DND-41 (cell line): ENCODE measurements around the gene PDS5B.

ENCODE experiments used
- ATAC-seq: fragments of 200-7000 bp; cut with Tn5 transposase; 3 replicates; pipeline ENCODE4 v1.9.1; 2021; ENCODE audit warnings: low read depth; ENCODE audit not compliant: insufficient read depth
- DNase-seq: peaks from one replicate; pipeline ENCODE4 v3.0.0-alpha.2; 2020
- H2AFZ ChIP-seq: 2 replicates; pipeline ENCODE4 v1.6.0; 2012; ENCODE audit warnings: low read depth, low read length
- H3K27ac ChIP-seq: 2 replicates; pipeline ENCODE4 v1.5.1; 2012; ENCODE audit warnings: low read length, inconsistent platforms
- H3K27me3 ChIP-seq: fragments of 200-600 bp; sonication (generic); 2 replicates; pipeline ENCODE4 v1.6.0; 2012; ENCODE audit warnings: low read length, mild to moderate bottlenecking, inconsistent platforms; ENCODE audit not compliant: insufficient read depth, poor library complexity
- H3K36me3 ChIP-seq: 2 replicates; pipeline ENCODE4 v1.5.1; 2012; ENCODE audit warnings: low read length, inconsistent platforms; ENCODE audit not compliant: insufficient read depth
- H3K4me1 ChIP-seq: 2 replicates; pipeline ENCODE4 v1.5.1; 2012; ENCODE audit warnings: mild to moderate bottlenecking, low read length; ENCODE audit not compliant: insufficient read depth
- H3K4me2 ChIP-seq: 2 replicates; pipeline ENCODE4 v1.6.0; 2012; ENCODE audit warnings: mild to moderate bottlenecking, moderate library complexity, low read length, inconsistent platforms; ENCODE audit not compliant: insufficient read depth
- H3K4me3 ChIP-seq, 2 experiments: fragments of 200-600 bp in 1 of 2; shearing (Covaris generic) in 1 of 2; 2 replicates each; pipeline ENCODE4 v1.5.1; 2012 to 2016; ENCODE audit warnings: inconsistent platforms in 2 of 2, low read length in 2 of 2, mild to moderate bottlenecking in 2 of 2, low read depth in 1 of 2, moderate library complexity in 1 of 2
- H3K79me2 ChIP-seq: 2 replicates; pipeline ENCODE4 v1.6.0; 2012; ENCODE audit warnings: low read length, inconsistent platforms; ENCODE audit not compliant: insufficient read depth
- H3K9ac ChIP-seq: 2 replicates; pipeline ENCODE4 v1.6.0; 2012; ENCODE audit warnings: low read depth, mild to moderate bottlenecking, inconsistent platforms, low read length, moderate library complexity
- H3K9me3 ChIP-seq: 2 replicates; pipeline ENCODE4 v1.5.1; 2012; ENCODE audit warnings: low read length, moderate library complexity, mild to moderate bottlenecking, inconsistent platforms; ENCODE audit not compliant: insufficient read depth, severe bottlenecking
- H4K20me1 ChIP-seq: 2 replicates; pipeline ENCODE4 v1.6.0; 2012; ENCODE audit warnings: low read length; ENCODE audit not compliant: insufficient read depth
- CTCF ChIP-seq: IDR thresholded peaks from 2 replicates; pipeline ENCODE4 v1.5.1; 2012; ENCODE audit warnings: borderline replicate concordance, low read length, moderate library complexity, mild to moderate bottlenecking; ENCODE audit not compliant: poor library complexity, severe bottlenecking; ENCODE audit errors: extremely low read depth
- EZH2 ChIP-seq: IDR thresholded peaks from 3 replicates; pipeline ENCODE4 v1.6.1; 2012; ENCODE audit warnings: borderline replicate concordance, low read depth, mild to moderate bottlenecking, moderate library complexity, low read length, inconsistent platforms; ENCODE audit not compliant: severe bottlenecking

Gene PDS5B

GRCh38 chr13:32821149-32821688 is 235.0 kb downstream of the PDS5B start:
- H3K4me2 ChIP-seq: no peak overlapping the region
- no peak for DNase-seq
- no peak for ATAC-seq
- no peaks in the 10 kb centered on the region for H3K36me3 ChIP-seq
- H3K9me3 ChIP-seq: no peaks in the 10 kb centered on the region
- H3K9ac ChIP-seq: no peak overlapping the region
- no peak overlapping the region for H2AFZ ChIP-seq
- no peaks in the 10 kb centered on the region for H4K20me1 ChIP-seq
- TF ChIP-seq CTCF (no peak), EZH2 (no peak)
- no peaks in the 10 kb centered on the region for H3K4me1 ChIP-seq
- H3K27ac ChIP-seq: no peak overlapping the region
- H3K79me2 ChIP-seq: no peaks in the 10 kb centered on the region
- H3K27me3 ChIP-seq: no peaks in the 10 kb centered on the region
- no peak overlapping the region for H3K4me3 ChIP-seq

GRCh38 chr13:32822771-32823170 is 236.5 kb downstream of the PDS5B start:
- DNase-seq (no peak), ATAC-seq (no peak)
- Histone ChIP-seq H3K79me2 (no peaks in the 10 kb centered on the region), H3K4me2 (no peak overlapping the region), H3K27me3 (no peaks in the 10 kb centered on the region), H3K27ac (no peak overlapping the region), H3K4me1 (no peaks in the 10 kb centered on the region), H3K9me3 (no peaks in the 10 kb centered on the region), H3K4me3 (no peak overlapping the region), H4K20me1 (no peaks in the 10 kb centered on the region), H2AFZ (no peak overlapping the region), H3K36me3 (no peaks in the 10 kb centered on the region), H3K9ac (no peak overlapping the region)
- TF ChIP-seq EZH2 (no peak), CTCF (no peak)

- Histone ChIP-seq H3K4me3 (no peak overlapping the region), H2AFZ (no peak overlapping the region), H3K9me3 (no peaks in the 10 kb centered on the region), H3K27ac (no peak overlapping the region), H3K27me3 (no peaks in the 10 kb centered on the region), H3K36me3 (no peaks in the 10 kb centered on the region), H3K4me1 (no peaks in the 10 kb centered on the region), H3K4me2 (no peak overlapping the region), H3K9ac (no peak overlapping the region), H4K20me1 (no peaks in the 10 kb centered on the region), H3K79me2 (no peaks in the 10 kb centered on the region)
- ATAC-seq: no peak
- DNase-seq: no peak
- no peak for TF ChIP-seq CTCF
- no peak for TF ChIP-seq EZH2
Observed at GRCh38 chr13:32823597-32823996, 237.3 kb downstream of the PDS5B start.

- H3K9ac ChIP-seq: no peak overlapping the region
- H3K36me3 ChIP-seq: no peaks in the 10 kb centered on the region
- no peak overlapping the region for H3K4me2 ChIP-seq
- no peaks in the 10 kb centered on the region for H3K9me3 ChIP-seq
- H3K27me3 ChIP-seq: no peaks in the 10 kb centered on the region
- no peaks in the 10 kb centered on the region for H4K20me1 ChIP-seq
- H2AFZ ChIP-seq: no peak overlapping the region
- no peak for DNase-seq
- no peak for ATAC-seq
- H3K27ac ChIP-seq: no peak overlapping the region
- no peaks in the 10 kb centered on the region for H3K79me2 ChIP-seq
- no peak overlapping the region for H3K4me3 ChIP-seq
- TF ChIP-seq CTCF: no peak
- no peak for TF ChIP-seq EZH2
- H3K4me1 ChIP-seq: no peaks in the 10 kb centered on the region
Observed at GRCh38 chr13:32824061-32824460, 237.8 kb downstream of the PDS5B start.
